DMS 273 treated with DMSO at 0.1 percent for 48 hours (cell line): Measurements from ENCODE around the gene DPYSL3.

Source experiments
- DNase-seq: peaks from one replicate; lab custom pipeline; 2025; lab: John Stamatoyannopoulos, UW

DPYSL3 gene

DNA sequence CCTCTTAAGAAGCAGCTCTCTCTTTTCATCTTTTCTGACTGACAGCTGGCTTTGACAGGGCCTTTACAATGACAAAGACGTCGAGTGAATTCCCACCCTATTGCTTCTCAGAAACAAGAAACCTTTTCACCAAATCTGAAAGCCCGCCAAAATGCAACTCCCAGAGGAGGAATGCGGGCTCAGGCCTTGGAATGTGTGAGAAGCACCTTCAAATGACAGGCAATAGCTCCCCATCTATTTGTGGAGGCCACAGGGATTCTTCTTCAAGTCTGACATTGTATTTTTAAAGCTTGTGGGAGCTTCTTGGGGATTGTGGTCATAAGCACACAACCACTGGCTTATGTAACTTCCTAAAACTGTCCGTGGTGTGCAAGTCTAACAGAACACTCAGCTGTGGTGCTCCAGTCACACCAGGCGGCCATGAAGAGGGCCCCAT, 72.7 kb downstream of the DPYSL3 start:
- no peak for DNase-seq

DNA sequence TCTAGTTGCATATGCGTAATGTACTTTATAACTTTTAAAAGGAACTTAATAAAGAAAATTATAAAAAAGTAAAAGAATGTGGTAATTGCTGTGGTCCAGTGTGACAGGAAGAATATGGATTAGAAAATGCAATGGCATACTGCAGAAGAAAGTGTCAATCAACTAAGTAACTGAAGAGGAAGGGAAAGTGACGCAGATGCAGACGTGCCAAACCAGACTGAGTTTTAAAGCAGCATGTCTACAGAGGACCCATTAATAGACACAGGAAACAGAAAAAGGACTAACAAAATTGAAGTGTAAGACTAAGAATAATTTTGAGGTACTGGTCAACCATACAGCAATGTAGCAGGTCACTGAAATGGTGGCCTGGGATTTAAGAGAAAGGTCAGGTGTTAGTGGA, 73.3 kb downstream of the DPYSL3 start:
- no peak for DNase-seq

DNA sequence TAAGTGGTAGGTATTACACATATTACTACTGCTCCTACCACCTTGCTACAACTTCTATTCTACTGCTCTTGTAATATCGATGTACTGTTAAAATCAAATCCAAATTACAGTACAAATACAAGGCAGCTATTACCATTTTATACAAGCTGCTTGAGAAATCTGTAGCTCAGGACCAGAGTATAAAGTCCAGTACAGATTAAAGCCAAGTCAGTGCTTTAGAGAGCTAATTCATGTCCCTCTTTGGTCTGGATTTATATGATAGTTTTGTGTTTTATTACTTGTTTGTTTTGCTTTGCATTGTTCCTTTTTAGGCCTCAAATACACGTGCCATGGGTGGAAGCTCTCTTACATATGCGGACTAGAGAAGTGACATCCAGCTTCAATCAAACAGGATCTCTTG, 75.8 kb downstream of the DPYSL3 start:
- DNase-seq: no peak

DNA sequence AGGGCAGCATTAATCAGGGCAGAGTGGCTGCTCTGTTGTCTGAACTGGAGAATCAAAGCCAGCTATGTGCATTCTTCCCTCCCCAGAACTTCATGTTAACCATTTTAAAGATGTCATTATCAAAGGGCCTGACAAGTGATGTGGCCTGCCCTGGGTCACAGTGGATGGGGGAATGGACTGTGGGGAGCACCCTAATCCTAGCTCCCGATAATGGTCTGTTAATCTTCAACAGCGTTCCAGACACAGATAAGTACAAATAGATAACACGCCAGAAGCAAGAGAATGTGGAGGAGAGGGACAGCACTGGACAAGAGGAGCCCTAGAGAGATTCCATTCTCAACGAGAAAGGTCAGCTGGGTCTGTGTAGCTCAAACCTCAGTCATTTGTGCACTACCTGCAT, 77.5 kb downstream of the DPYSL3 start:
- DNase-seq: no peak

DNA sequence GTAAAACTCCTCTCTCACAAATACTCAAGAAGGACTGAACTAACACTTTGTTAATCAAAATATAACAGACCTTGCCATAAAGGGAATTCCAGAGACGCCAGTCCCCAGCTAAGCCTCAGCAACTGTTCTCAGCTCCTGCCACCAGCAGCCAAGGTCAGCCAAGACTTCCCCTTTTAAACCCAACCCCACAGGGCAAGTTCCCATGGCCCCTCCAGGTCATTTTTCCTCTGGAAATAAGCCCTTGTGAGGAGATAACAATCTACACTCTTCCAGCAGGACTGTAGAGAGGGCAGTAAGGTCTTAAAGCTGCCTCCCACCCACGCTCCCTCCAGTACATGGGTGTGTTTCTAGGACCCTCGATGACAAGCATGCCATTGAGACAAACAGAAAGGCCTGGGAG, 78.3 kb downstream of the DPYSL3 start:
- DNase-seq: no peak

DNA sequence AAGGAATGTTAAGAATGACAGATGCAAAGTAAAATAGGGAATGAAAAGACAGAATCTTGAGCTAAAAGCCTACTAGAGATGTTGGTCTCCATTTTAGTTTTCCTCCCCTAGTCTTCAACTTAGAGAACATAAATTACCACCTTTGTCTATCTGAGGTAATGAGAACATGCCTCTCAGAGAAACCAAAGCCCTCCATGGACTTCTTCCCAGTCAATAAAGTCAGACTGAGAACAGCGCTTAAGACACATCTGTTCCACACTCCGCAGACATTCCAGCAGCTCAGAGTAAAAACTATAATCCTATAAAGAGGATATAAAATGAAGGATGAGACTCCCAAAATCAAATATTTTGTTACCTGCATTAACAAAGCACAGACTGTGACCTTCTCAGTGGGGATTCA, 79.2 kb downstream of the DPYSL3 start:
- no peak for DNase-seq

DNA sequence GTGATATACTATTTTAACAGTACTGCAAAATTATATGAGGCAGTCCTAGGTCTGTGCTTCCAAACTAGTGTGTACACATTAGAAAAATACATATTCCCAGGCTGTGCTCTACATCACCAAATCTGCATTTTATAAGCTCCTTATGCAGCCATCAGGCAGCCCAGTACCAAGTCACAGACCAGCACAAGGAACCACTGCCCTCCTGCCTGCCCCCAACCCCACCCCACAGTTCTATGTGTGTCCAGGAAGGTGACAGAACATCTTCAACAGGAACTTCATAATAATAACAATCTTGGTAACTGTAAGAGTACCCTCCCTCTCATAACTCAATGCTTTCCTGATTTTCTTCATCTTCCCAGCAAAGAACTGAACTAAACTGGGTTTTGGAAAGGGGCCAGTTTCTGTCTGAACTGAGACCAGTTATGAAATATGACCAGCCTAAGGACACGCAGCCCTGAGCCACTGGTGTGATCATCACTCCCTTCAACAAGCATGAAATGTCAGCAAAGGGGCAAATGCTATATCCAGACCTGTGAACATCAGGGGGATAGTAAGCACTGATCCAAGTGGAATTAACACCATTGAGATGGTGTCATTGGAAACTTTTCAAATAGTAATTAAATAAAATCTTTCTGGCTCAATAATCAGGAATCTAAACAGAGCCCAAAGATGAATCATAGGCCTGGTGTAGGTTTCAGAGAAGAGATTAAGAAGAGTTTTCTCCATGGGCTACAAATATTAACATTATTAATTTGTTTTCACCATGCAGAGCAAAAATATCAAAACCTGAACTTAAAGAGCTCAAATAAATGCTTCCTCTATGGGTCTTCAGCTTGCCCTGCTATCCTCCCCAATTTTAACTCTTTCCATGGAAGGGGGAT, 82.1 kb downstream of the DPYSL3 start:
- DNase-seq: no peak

DNA sequence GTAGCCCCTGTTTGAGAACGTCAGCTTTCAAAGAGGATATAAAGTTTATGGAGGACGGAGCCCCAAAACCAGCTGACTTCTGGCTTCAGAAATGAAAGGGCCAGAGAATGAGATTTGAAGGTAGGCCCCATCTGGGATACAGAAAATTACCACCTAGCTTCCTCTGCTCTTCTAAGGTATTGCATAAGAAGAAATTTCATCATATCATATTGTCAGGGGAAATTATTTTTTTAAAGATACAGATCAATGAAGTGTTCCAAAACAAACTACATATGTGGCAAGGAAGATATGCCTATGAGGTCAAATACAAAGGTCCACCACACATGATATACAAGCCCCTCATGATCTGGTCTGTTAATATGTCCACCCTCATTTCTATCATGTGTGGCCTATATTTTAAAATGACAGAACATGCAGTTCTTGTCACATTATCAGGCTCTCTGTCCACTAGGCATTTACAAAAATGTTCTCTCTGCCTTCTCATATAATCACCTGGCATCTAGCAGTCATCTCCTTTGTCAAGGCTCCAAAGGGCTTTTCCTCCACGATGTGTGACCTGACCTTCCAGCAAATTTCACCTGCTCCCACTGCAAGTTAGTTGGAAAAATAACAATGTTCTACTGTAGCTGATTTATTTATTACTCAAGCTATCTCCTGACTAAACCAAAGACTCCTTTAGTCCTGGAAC, 83.1 kb downstream of the DPYSL3 start:
- DNase-seq: no peak

DNA sequence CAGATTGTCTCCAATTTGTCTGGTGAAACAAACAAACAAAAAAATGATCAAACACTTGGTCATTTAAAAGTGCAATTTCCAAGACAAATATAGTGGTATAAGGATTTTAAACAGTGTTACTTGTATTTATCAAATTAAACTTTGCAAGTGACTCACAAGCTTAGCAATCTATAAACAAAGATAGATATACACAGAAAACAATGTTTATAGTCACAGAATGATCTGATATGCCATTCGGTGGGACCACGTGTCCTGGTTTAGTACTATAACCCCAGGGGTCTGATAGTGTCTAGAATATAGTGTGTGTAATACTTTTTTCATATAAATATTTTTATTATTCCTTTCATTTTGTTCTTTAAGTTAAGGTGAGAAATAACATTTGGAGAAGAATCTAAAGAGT, 91.3 kb downstream of the DPYSL3 start:
- DNase-seq: no peak

DNA sequence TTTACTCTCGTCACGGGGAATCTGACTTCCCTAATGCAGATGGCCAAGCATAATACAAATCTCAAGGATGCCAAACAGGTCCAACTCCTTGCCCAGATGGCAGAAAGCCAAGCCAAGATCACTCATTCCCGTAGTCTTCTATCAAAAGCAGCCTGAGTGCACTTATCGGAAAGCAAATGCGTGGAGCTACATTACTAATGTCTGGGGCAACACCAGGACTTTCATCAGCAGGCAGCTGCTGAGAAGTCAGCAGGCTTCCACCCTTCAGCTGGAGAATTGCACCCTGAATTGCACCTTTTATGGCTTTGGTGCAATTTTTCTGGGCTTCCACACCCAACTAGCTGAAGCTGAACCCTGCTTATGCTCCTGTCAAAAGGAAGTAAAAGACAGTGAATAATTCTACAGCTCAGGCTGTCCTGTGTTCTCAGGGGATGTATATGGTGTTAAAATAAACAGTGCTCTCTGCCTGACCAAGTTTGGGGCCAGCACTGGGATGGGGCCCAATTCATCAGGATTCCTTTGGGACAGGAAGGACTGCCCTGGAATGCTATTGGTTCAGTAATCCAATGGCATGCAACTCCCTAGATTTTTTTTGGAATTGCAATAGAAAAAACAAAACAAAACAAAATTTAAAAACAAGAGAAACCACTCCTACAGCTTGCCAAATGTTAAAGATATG, 92.6 kb downstream of the DPYSL3 start:
- no peak for DNase-seq

DNA sequence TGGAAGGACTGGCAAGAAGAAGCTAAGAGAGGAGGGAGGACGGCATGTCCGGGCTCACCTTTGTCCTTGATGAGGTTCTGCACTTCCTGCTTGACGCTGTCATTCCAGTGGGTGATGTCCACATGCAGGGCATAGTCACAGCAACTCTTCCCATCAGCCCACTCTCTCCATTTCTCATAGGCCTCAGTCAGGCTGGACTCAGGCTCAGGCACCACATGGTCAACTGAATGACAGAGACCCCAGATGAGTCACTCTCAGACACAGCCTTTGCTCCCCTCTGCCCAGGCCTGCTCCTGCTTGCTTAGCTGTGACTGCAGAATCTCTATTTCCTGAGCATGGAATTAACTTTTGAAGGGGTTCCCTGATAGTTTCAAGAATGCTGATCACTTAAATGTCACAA, 94.2 kb downstream of the DPYSL3 start:
- DNase-seq: no peak

DNA sequence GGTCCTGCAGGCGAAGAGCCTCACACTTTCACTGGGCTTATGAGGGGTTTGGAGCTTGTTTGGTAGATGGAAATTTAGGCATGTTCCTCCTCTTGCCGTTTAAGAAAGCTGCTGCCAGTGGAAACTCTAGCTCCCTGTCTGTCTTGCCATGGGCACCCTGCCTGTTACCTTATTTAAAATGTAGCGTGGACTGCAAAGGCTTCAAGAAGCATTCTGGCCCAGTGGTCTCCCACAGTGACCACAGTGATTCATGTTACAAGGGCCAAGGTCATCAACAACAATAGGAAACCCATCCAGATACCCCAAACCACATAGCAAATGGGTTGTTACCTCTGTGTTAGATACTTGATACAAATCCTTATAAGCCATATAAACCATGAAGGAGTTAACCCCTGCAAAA, 96.6 kb downstream of the DPYSL3 start:
- no peak for DNase-seq

DNA sequence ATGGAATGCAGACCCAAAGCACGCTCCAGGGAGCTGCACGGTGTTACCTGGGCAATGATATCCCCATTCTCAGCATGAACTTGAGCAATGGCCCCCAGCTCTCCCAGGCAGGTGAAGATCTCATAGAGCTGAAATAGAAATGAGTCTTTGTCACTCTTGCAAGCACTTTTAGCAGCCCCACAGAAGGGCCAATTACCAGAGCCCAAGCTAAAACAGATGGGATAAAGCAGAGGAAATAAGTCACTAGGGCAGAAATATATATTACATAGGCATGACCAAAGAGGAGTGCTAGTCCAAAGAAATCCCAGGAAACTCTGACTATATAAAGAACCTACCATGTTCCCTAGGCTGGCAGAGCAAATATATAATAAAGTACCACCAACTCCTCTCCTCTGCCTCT, 97.3 kb downstream of the DPYSL3 start:
- no peak for DNase-seq

DNA sequence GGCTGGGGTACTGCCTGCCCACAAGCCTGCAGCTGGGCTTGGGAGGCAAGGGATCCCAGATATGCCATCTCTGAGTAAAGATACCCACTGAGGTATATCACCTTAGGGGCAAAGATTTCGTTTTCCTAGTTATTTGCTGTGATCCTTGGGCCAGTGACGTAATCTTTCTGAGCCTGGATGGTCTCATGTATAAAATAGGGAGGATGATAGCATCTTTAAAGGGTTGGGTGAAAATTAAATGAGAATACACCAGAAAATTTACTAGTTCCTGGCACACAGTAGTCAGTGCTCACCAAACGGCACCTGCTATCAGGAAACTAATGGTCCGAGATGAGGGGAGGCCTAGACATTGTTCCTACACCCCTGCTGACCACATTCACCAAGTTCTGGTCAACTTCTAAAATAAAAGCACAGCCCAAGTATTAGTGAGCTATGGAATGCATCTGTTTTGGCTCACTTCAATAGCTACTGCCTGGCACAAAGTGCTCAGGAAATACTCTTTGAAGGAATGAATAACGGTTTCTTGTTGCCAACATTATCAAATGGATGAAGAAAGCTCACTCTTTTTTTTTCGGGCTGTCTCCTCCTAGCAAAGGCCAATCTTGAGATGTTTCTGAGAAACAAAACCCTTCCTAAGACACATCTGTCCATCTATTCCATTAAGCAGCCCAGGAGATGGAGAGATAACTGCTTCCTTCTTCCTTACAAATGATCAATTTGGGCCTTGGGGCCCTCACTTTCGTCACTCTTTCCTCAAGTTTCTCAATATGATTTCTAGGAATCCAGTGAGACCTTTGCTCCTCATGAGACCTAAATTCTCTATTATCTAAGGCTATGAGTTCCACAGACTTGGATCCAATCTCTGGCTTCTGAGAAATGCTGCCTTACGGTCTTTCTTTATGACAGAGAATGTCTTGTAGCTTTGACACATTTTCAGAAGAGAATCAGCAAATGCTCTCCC, 98.2 kb downstream of the DPYSL3 start:
- no peak for DNase-seq

DNA sequence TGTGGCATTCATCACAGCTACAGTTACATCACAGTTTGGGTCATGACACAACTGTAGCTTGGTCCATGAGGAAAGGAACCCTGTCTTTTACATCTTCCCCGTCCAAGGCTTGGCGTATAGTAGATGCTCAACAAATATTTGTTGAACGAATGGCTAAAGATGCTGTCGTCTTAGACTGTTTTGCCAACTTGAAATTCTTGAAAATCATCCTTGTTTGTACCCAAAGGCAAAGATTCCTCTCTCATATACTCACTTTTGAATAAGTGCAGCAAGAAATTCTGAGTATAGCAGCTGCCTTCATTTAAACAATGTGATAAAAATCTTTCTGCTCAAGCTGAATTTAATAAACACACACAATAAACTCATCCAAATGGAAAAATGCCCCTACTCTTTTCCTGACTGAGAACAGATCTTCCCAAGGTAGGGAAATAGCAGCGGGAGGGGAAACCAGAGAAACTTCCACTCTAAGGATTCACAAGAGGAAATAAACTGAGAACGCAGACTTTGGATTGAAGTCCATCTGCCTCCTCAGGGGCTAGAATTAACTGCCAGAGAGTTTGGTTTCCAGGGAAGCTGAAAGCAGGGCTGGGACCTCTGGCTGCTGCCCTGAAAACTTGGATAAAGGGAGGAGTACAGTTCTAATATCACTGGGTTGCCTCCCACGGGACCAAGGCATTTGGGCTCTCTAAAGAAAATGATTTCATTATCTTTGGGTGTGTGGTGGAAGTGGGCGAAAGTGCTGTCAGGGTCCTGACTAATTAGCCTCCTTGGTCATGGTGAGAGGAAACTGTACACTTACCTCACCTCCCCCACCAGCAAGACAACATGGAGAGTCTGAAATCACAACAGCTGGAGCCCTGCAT, 99.1 kb downstream of the DPYSL3 start:
- no peak for DNase-seq

DNA sequence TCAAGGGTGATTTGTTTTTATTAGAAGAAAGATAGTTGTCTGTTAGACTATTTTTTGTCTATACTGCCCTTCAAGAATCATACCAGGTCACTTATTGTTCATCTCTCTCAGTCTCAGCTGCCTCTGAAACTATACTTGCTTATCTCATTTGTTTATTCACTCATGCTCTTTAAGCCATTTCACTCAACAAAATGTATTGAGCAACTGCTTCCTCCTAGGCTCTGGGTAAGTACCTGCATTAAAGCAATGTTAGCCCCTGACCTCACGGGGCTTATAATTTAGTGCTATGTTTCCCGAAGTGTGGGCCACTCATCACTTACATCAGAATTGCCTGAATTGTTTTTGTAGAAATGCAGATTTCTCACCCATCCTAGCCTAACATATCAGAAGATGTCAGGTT, 100.9 kb downstream of the DPYSL3 start:
- DNase-seq: no peak

DNA sequence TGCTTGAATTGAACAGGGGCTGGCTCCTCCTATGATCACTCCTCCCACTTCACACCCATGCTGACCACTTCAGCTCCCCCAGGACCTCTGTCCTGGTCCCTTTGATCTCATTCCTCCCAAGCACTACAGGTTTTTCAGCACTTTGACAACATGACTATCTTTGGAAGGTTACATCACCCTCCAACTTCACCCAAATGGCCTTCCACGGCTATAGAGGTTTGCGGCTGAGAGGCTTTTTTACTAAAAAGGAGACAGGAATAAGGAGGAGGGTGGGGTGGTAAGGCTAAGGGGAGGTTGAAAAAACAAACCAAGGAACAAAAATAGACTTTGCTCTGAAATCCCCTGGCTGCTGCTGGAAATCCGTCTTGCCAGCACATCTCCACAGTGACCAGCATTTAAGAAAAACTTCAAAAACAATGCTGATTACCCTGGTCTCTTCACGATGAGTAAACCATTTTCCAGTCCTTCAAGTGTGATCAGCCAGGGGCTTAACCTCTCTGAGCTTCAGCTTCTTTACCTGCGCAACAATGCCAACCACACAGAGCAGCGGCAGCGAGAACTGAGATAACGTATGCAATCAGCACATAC, 102.7 kb downstream of the DPYSL3 start:
- DNase-seq: no peak

DNA sequence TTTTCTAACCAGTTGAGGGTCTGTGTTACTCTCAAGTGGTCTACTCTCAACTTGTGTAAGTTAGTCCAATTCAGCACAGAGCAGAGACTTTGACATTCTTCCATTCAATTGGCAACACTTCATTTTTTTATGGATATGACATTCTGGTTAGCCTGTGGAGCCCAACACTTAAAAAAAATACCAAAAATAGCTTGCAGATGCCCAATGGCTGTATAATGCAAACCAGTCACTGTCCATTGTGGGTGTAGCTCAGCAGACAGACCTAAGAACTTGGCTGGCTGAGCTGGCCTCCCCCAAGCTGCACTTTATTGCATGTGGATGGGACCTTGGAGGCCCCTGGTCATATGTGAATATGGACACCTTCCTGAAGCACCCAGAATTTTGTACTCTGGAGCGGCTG, 103.2 kb downstream of the DPYSL3 start:
- no peak for DNase-seq

DNA sequence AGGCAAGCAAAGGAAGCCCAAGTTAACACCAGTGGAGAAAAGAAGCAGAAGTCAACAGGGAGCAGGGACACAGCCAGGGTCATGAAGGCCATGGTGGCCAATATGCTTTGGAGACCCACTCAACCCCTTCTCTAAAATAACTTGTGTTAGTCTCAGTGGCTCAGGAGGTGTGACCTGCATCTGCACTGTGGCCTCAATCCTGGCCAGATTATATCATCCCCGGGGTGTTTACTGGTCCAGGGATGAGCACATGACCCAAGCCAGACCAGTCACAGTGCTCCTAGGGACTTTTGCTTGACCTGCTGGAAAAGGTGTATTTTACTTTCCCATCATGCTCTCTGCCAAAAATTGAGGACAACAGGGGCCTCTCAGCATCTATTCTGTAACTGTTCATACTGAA, 105.2 kb downstream of the DPYSL3 start:
- DNase-seq: no peak
